ENCODE measurements around the gene MEGF8.

- TF ChIP-seq CTCF (IDR thresholded peaks at IDR 0.05) (no peak), ZFX (IDR thresholded peaks at IDR 0.05; ENCODE audit: borderline replicate concordance) (no peak)
These were observed 30.8 kb upstream of the MEGF8 start for GRCh38 chr19:42294471-42295137.

Data from 22Rv1 (cell line).